Loucy (cell line): ENCODE measurements around the gene NRDE2.

Experiments
- H2AFZ ChIP-seq: fragments of 200-600 bp; sonication (generic); 2 replicates; pipeline ENCODE4 v1.6.0; 2016; ENCODE audit warnings: antibody characterized with exemption, mild to moderate bottlenecking, low read length, moderate library complexity
- H3F3A ChIP-seq: fragments of 200-600 bp; 2 replicates; pipeline ENCODE4 v1.6.0; 2016; ENCODE audit warnings: antibody characterized with exemption, low read depth, mild to moderate bottlenecking
- H3K27me3 ChIP-seq: fragments of 200-600 bp; sonication (generic); 2 replicates; pipeline ENCODE4 v1.6.1; 2014; ENCODE audit warnings: low read length, mild to moderate bottlenecking; ENCODE audit not compliant: insufficient read depth, poor library complexity, severe bottlenecking
- H3K36me3 ChIP-seq: fragments of 200-600 bp; sonication (generic); 2 replicates; pipeline ENCODE4 v1.6.1; 2016; ENCODE audit warnings: low read length; ENCODE audit not compliant: insufficient read depth
- H3K4me1 ChIP-seq: fragments of 200-600 bp; sonication (generic); 2 replicates; pipeline ENCODE4 v1.5.1; 2014; ENCODE audit warnings: low read length, mild to moderate bottlenecking; ENCODE audit not compliant: insufficient read depth, poor library complexity, severe bottlenecking
- H3K4me2 ChIP-seq: fragments of 200-600 bp; sonication (generic); 2 replicates; pipeline ENCODE4 v1.6.0; 2014; ENCODE audit warnings: antibody characterized with exemption, low read length, low read depth, mild to moderate bottlenecking; ENCODE audit not compliant: poor library complexity, severe bottlenecking
- H3K4me3 ChIP-seq: fragments of 200-600 bp; sonication (generic); 2 replicates; pipeline ENCODE4 v1.5.1; 2014; ENCODE audit warnings: low read length, mild to moderate bottlenecking, mixed read lengths; ENCODE audit not compliant: poor library complexity, severe bottlenecking
- H3K79me2 ChIP-seq: fragments of 200-600 bp; sonication (generic); 2 replicates; pipeline ENCODE4 v1.6.1; 2014; ENCODE audit warnings: low read length; ENCODE audit not compliant: insufficient read depth
- H3K9ac ChIP-seq: fragments of 200-600 bp; sonication (generic); 2 replicates; pipeline ENCODE4 v1.6.0; 2014; ENCODE audit warnings: mild to moderate bottlenecking, low read depth, low read length, moderate library complexity; ENCODE audit not compliant: poor library complexity, severe bottlenecking
- H3K9me2 ChIP-seq: fragments of 200-600 bp; sonication (generic); replicated peaks from 2 replicates; pipeline ENCODE4 v1.6.1; 2016; ENCODE audit warnings: low read depth, low read length, mixed read lengths
- H3K9me3 ChIP-seq: fragments of 200-600 bp; sonication (generic); 2 replicates; pipeline ENCODE4 v1.6.1; 2014; ENCODE audit warnings: mild to moderate bottlenecking, antibody characterized with exemption, low read length, low read depth; ENCODE audit not compliant: insufficient read depth
- H4K20me1 ChIP-seq: fragments of 200-600 bp; sonication (generic); 2 replicates; pipeline ENCODE4 v1.6.0; 2014; ENCODE audit warnings: antibody characterized with exemption, low read length, mild to moderate bottlenecking; ENCODE audit not compliant: insufficient read depth, poor library complexity, severe bottlenecking
- CTCF ChIP-seq: fragments of 200-600 bp; sonication (generic); conservative IDR thresholded peaks from 2 replicates; pipeline ENCODE4 v1.5.1; 2014; ENCODE audit warnings: mild to moderate bottlenecking, antibody characterized with exemption, low read length
- EZH2phosphoT487 ChIP-seq: fragments of 200-600 bp; IDR thresholded peaks from 2 replicates; pipeline ENCODE4 v1.6.1; 2018; ENCODE audit warnings: antibody characterized with exemption, mild to moderate bottlenecking, moderate library complexity, borderline replicate concordance

NRDE2 gene

GRCh38 chr14:90291699-90292098 is 40.0 kb downstream of the NRDE2 start:
- Histone ChIP-seq H3K79me2 (no peaks in the 10 kb centered on the region), H3F3A (no peaks in the 10 kb centered on the region), H3K9me3 (no peaks in the 10 kb centered on the region), H4K20me1 (no peaks in the 10 kb centered on the region), H3K4me2 (no peak overlapping the region), H2AFZ (no peak overlapping the region), H3K9me2 (no peaks in the 10 kb centered on the region), H3K4me3 (no peak overlapping the region), H3K9ac (no peak overlapping the region), H3K27me3 (no peaks in the 10 kb centered on the region), H3K36me3 (peaks cover 70% of the 10 kb centered on the region; the same call in 1 of the 2 replicates), H3K4me1 (no peaks in the 10 kb centered on the region)
- TF ChIP-seq EZH2phosphoT487 (no peak), CTCF (no peak)

DNA sequence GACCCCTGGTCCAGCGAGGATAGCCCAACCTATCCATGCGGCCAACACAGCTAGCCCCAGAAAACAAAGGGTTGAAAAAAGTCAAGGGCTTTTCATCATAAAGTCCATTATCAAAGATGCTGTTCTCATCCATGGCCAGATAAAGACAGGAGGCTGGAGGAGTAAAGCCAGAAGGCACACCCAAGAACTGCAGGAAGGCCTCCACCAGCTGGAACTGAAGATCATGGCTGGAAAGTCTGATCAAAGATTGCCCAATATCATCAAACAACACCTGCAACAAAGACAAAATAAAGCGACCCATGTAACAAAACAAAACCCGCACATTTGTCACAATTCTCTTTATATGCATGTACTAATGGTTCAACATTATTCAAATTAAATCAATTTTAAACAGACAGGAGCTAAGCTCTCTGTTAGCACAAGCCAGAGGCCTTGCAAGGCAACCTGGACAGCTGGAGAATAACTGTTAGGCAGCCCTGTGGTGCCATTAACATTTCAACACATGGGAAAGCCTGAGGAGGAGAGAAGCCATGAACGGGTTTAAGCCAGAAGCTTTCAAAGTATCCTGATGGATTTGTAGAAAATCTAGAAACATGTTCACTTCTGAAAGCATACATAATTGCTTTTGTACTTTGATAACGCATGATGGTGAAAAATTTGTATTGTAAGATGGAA is 41.3 kb downstream of the NRDE2 start:
- Histone ChIP-seq H3K9ac (no peak overlapping the region), H3F3A (no peaks in the 10 kb centered on the region), H3K4me1 (no peaks in the 10 kb centered on the region), H4K20me1 (no peaks in the 10 kb centered on the region), H3K4me2 (no peak overlapping the region), H3K9me2 (no peaks in the 10 kb centered on the region), H3K27me3 (no peaks in the 10 kb centered on the region), H2AFZ (no peak overlapping the region), H3K4me3 (no peak overlapping the region), H3K36me3 (peaks cover 70% of the 10 kb centered on the region; the same call in 1 of the 2 replicates), H3K9me3 (no peaks in the 10 kb centered on the region), H3K79me2 (no peaks in the 10 kb centered on the region)
- TF ChIP-seq EZH2phosphoT487 = no peak
- no peak for TF ChIP-seq CTCF

- H3K9me3 ChIP-seq = no peaks in the 10 kb centered on the region
- no peaks in the 10 kb centered on the region for H3K27me3 ChIP-seq
- TF ChIP-seq EZH2phosphoT487 = no peak
- no peak for TF ChIP-seq CTCF
- H3K9me2 ChIP-seq = no peaks in the 10 kb centered on the region
- no peaks in the 10 kb centered on the region for H3K79me2 ChIP-seq
- H3K36me3 ChIP-seq = peaks cover 71% of the 10 kb centered on the region; the same call in 1 of the 2 replicates
- H3K4me3 ChIP-seq = no peak overlapping the region
- H3F3A ChIP-seq = no peaks in the 10 kb centered on the region
- H2AFZ ChIP-seq = no peak overlapping the region
- no peaks in the 10 kb centered on the region for H3K4me1 ChIP-seq
- no peak overlapping the region for H3K4me2 ChIP-seq
- no peaks in the 10 kb centered on the region for H4K20me1 ChIP-seq
- H3K9ac ChIP-seq = no peak overlapping the region
Measured at GRCh38 chr14:90288651-90289355, 42.9 kb downstream of the NRDE2 start.
